ENCODE measurements around the gene TSFM.

The TSFM gene

GRCh38 chr12:57835366-57836288 lies 53.0 kb downstream of the TSFM start:
- Mint-ChIP-seq H3K4me3 (peak overlapping the region; percentile 50), H3K9me3 (no peaks in the 10 kb centered on the region), H3K36me3 (peaks cover 1% of the 10 kb centered on the region), H3K4me1 (peaks cover 87% of the 10 kb centered on the region), H3K27ac (peak overlapping the region; percentile 91)
- no peak for ATAC-seq
- DNase-seq (ENCODE audit: low spot score in 2 of 2), result no peak

DNA sequence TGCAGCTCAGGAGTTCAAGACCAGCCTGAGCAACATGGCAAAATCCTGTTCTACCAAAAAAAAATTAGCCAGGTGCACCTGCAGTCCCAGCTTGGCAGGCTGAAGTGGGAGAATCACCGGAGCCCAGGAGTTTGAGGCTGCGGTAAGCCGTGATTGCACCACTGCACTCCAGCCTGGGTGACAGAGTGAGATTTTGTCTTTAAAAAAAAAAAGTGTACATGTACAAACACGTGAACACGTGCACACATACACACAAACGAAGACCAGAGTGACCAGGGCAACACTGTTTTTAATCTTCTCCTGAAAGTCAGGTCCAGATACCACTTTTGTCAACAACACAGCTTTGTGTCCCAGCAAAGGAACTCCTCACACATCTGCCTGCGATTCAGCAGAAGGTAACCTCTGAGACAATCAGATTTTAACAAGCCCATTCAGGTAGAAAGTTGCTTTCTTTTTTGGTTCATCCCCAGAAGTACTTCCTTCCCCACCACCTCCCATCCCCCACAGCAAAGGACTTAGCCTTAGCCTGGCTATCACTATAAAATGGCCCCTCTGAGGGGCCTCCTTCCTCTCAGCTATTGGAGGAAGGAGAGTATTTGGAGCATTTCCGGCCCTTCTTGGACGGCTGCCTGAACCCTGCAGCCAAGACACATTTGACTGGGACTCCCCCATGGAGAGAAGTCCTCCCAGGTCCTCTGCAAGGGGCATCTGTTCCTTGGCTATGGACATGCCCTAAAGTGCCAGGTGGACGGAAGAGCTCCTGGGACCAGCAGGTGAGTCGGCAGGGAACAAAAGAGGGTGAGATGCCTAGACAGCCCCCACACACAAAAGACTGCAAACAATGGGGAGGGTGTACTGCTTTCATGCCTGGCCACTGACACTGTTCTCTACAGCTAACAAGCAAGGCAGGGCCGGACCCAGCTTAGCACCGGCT lies 54.1 kb downstream of the TSFM start:
- H3K4me3 Mint-ChIP-seq, result peak overlapping the region; percentile 50
- H3K4me1 Mint-ChIP-seq, result peaks cover 92% of the 10 kb centered on the region
- ATAC-seq, result peak; percentile 40
- DNase-seq (ENCODE audit: low spot score in 2 of 2), result no peak
- no peaks in the 10 kb centered on the region for H3K9me3 Mint-ChIP-seq
- H3K36me3 Mint-ChIP-seq, result no peaks in the 10 kb centered on the region
- peak overlapping the region; percentile 91 for H3K27ac Mint-ChIP-seq

- peak overlapping the region; percentile 41 for H3K4me3 Mint-ChIP-seq
- no peaks in the 10 kb centered on the region for H3K36me3 Mint-ChIP-seq
- peaks cover 95% of the 10 kb centered on the region for H3K4me1 Mint-ChIP-seq
- DNase-seq (ENCODE audit: low spot score in 2 of 2) (no peak), ATAC-seq (peak; percentile 39)
- H3K27ac Mint-ChIP-seq, result peak overlapping the region; percentile 91
- H3K9me3 Mint-ChIP-seq, result no peaks in the 10 kb centered on the region
Measured at GRCh38 chr12:57837864-57838562, 55.4 kb downstream of the TSFM start.

DNA sequence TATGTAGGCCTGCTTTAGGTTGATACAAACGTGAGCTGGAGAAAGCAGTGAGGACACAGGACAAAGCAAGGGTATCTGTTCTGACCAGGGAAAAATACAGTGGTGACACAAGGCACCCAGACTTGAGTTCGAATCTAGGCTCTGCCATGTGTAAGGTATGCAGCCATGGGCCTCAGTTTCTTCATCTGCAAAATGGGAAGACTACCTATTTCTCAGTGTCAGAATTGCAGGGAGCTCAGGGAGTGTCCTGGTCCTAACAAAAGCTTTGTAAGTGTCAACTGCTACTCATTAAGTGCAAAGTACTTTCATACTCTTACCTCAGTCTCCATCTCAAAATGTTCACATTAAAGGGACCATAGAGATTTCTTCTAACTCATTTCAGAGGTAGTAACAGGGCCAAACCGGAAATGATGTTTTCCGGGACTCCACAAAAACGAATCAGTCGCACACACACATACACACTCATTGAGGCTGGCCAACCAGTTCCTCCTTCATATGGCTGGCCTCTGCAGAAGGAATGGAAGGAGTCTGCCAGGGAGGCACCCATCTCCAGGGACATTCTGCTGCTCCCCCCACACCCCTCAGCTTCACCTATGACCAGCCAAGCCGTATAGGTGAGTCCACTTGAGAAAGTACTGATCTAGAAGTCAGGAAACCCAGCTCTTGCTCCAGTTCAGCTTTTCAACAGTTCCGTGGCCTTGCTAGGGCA lies 56.2 kb downstream of the TSFM start:
- H3K4me3 Mint-ChIP-seq, result peak overlapping the region; percentile 41
- no peaks in the 10 kb centered on the region for H3K9me3 Mint-ChIP-seq
- H3K27ac Mint-ChIP-seq, result peak overlapping the region; percentile 91
- no peaks in the 10 kb centered on the region for H3K36me3 Mint-ChIP-seq
- DNase-seq (ENCODE audit: low spot score in 2 of 2) (peak in 1 of 2 donors; percentile 61), ATAC-seq (peak; percentile 80)
- H3K4me1 Mint-ChIP-seq, result peaks cover 95% of the 10 kb centered on the region

DNA sequence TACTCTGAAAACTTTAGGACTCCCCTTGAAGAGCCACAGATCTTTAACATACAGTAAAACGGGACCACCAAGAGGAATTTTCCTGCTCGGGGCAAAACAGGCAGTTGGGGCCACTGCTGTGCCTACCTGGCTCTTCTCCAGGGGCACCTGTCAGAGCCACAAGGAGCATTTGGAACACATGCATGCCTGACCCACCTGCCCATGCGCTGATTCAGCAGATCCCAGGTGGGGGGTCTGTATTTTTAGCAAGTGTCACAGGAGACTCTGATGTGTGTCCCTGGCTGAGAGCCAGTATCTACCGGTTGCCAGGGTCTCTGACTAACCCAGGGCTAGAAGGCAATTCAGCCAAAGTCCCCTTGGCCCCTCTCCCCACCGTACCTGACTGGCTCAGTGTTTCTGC lies 57.4 kb downstream of the TSFM start:
- H3K4me1 Mint-ChIP-seq, result peaks cover 95% of the 10 kb centered on the region
- DNase-seq (ENCODE audit: low spot score in 2 of 2) (no peak), ATAC-seq (no peak)
- peaks cover 6% of the 10 kb centered on the region for H3K36me3 Mint-ChIP-seq
- H3K4me3 Mint-ChIP-seq, result no peak overlapping the region
- no peaks in the 10 kb centered on the region for H3K9me3 Mint-ChIP-seq
- peak overlapping the region; percentile 91 for H3K27ac Mint-ChIP-seq

DNA sequence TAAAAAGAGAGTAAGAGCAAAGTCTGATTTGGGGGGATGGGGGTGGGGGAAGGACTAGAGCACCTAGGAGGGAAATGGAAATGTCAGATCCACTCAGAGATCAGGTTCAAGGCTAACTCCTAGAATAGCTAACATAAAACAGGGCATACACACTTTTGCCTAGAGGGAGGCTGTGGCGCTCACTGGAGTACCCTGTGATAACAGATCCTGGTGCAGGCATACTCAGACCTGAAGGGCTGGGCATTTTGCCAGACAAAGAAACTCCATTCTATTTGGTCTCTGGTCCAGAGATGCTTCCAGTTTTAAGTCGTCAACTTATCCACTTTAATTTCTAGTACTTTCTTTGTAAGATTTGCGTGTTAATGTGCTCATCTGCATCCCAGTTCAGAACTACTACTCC lies 58.1 kb downstream of the TSFM start:
- Mint-ChIP-seq H3K9me3 (no peaks in the 10 kb centered on the region), H3K36me3 (peaks cover 6% of the 10 kb centered on the region), H3K27ac (peak overlapping the region; percentile 91), H3K4me3 (no peak overlapping the region), H3K4me1 (peaks cover 90% of the 10 kb centered on the region)
- ATAC-seq (no peak), DNase-seq (ENCODE audit: low spot score in 2 of 2) (no peak)

DNA sequence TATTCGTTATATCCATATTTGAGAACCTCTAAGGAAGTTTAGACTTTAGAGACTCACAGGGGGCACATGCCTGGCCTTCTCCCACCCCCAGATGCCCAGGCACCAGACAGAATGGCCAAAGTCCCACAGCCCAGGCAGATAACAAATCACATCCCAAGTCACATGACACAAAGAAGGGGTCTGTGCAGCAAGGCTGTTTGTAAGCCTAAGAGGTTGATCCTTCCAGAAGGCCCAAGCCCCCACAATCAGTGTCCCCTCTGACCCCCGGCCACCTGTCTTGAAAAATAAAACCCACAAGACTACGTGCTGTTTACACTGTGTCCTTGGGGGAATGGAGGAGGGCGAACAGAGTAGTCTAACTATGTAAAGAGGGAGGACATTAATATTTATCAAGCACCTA lies 58.9 kb downstream of the TSFM start:
- ATAC-seq (no peak), DNase-seq (ENCODE audit: low spot score in 2 of 2) (no peak)
- H3K4me3 Mint-ChIP-seq, result no peak overlapping the region
- peak overlapping the region; percentile 91 for H3K27ac Mint-ChIP-seq
- H3K36me3 Mint-ChIP-seq, result peaks cover 6% of the 10 kb centered on the region
- peaks cover 82% of the 10 kb centered on the region for H3K4me1 Mint-ChIP-seq
- H3K9me3 Mint-ChIP-seq, result no peaks in the 10 kb centered on the region

DNA sequence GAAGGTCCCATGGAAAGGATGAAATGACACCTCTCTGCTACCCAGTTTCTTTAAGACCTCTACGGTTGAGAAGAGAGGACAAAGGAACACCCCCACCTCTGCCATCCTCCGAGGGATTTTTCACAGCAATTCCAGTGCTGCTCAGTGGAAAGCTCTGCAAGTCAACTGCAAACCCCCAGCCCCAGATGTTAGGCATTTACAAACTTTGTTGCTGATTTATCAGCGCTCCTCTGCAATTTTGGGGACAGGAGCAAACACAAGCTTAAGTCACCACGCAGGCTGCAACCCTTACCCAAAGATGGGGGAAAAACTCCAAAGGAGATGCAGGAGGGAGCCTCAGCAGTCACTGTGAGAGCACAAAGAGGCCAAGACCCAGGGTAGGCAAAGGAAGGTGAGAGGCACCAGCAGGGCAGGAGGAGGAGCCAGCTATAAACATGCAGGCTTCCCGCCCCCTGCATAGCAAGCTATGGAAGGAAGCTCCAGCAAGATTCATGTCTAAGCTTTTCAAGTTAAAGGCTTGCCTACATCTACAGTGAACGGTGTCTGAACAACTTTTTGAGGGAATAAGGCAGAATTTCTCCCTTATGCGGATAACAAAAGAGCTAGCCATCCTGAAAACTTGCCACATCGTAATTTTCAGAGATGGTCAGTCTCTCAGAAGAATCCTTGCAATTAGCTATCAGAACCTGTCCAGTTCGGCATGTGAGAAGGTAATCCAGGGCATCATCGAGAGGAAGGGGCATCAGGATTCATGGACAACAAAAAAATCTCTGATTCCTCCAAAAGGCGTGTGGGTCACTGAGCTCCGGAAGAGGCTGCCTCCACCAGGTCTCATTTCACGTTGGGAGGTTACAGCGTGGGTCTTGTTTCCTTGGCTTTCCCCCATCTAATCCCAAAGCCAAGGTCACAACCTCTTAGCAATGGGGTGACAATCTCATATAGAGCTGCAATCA lies 60.0 kb downstream of the TSFM start:
- H3K4me1 Mint-ChIP-seq, result peaks cover 71% of the 10 kb centered on the region
- H3K4me3 Mint-ChIP-seq, result peak overlapping the region; percentile 75
- no peaks in the 10 kb centered on the region for H3K9me3 Mint-ChIP-seq
- ATAC-seq (no peak), DNase-seq (ENCODE audit: low spot score in 2 of 2) (no peak)
- H3K27ac Mint-ChIP-seq, result peak overlapping the region; percentile 67
- peaks cover 6% of the 10 kb centered on the region for H3K36me3 Mint-ChIP-seq

GRCh38 chr12:57844709-57845477 lies 62.3 kb downstream of the TSFM start:
- peaks cover 48% of the 10 kb centered on the region for H3K4me1 Mint-ChIP-seq
- H3K36me3 Mint-ChIP-seq, result peaks cover 6% of the 10 kb centered on the region
- ATAC-seq (peak; percentile 48), DNase-seq (ENCODE audit: low spot score in 2 of 2) (no peak)
- H3K4me3 Mint-ChIP-seq, result peak overlapping the region; percentile 75
- no peaks in the 10 kb centered on the region for H3K9me3 Mint-ChIP-seq
- H3K27ac Mint-ChIP-seq, result peak overlapping the region; percentile 74

DNA sequence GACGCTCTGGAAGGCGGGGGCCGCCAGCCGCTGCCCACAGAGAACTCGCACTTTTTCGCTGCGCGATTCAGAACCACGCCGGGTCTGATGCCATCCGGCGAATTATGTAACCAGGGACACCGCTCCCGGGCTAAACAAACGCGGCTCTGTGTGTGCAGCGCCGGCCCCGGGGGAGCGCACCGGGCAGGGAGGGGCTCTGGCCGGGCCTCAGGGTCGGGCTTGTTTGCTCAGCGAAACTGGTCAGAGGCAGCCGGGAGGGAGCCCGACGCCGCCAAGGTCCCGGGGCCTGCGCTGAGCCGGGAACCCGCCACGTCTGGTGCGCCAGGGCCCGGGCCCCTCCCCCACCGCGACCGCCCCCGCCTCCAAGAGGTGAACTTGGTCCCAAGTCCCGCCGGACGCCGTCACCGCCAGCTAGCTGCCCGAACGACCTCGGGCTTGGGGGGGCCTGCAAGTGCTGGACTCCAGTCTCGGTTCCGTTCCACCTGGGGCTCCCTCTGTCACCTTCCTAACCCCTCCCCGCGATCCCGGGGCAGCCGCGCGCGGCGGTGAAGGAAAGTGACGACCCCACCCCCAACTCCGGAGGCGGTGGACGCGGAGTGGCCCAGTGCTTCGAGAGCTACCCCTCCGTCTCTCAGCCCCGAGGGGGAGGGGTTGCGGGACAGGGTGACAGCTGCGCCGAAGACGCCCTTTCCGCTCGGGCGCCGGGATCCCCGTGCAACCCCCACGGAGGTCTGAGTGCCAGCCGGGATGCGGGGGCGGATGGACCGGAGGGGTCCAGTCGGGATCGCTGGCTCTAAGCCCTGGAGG lies 63.1 kb downstream of the TSFM start:
- ATAC-seq (peak; percentile 54), DNase-seq (ENCODE audit: low spot score in 2 of 2) (peak; percentile 36 to 83)
- peak overlapping the region; percentile 74 for H3K27ac Mint-ChIP-seq
- H3K4me1 Mint-ChIP-seq, result peaks cover 40% of the 10 kb centered on the region
- no peaks in the 10 kb centered on the region for H3K9me3 Mint-ChIP-seq
- peaks cover 6% of the 10 kb centered on the region for H3K36me3 Mint-ChIP-seq
- H3K4me3 Mint-ChIP-seq, result peak overlapping the region; percentile 75

- Mint-ChIP-seq H3K36me3 (peaks cover 6% of the 10 kb centered on the region), H3K9me3 (no peaks in the 10 kb centered on the region), H3K4me1 (peaks cover 40% of the 10 kb centered on the region), H3K27ac (peak overlapping the region; percentile 74), H3K4me3 (peak overlapping the region; percentile 75)
- ATAC-seq (peak; percentile 34), DNase-seq (ENCODE audit: low spot score in 2 of 2) (no peak)
Measured at GRCh38 chr12:57846285-57846576, 63.6 kb downstream of the TSFM start.

GRCh38 chr12:57846577-57847319 lies 64.2 kb downstream of the TSFM start, which contains the start of gene CTDSP2:
Gene CTDSP2 (minus strand): TSS chr12:57846729. CDS start chr12:57846435, 294 bp downstream.
- H3K36me3 Mint-ChIP-seq, result peaks cover 6% of the 10 kb centered on the region
- no peaks in the 10 kb centered on the region for H3K9me3 Mint-ChIP-seq
- H3K4me1 Mint-ChIP-seq, result peaks cover 36% of the 10 kb centered on the region
- peak within 1 kb of the TSS; percentile 75 for H3K4me3 Mint-ChIP-seq
- peak within 1 kb of the TSS; percentile 74 for H3K27ac Mint-ChIP-seq
- ATAC-seq (peak; percentile 61), DNase-seq (ENCODE audit: low spot score in 2 of 2) (peak; percentile 76 to 92)
